HCT116 (cell line): ENCODE measurements around the gene SLA2.

Experiments
- CEBPB ChIP-seq: IDR thresholded peaks from 2 replicates; pipeline ENCODE4 v1.6.1; 2012; ENCODE audit warnings: low read depth
- TF ChIP-seq, protein P1 (sequence below), 3 experiments: fragments of 200-600 bp in 1 of 3; sonication (generic) in 1 of 3; IDR thresholded peaks in 2 of 3; conservative IDR thresholded peaks in 1 of 3; 2 replicates each; pipeline ENCODE4 v1.5.1; 2012 to 2017; ENCODE audit warnings: low read depth in 2 of 3, low read length in 2 of 3, antibody characterized with exemption in 1 of 3, borderline replicate concordance in 1 of 3, control low read depth in 1 of 3, mild to moderate bottlenecking in 1 of 3, mixed read lengths in 1 of 3, mixed run types in 1 of 3, moderate library complexity in 1 of 3; ENCODE audit not compliant: insufficient read depth in 1 of 3

- TF ChIP-seq, protein P1, sequence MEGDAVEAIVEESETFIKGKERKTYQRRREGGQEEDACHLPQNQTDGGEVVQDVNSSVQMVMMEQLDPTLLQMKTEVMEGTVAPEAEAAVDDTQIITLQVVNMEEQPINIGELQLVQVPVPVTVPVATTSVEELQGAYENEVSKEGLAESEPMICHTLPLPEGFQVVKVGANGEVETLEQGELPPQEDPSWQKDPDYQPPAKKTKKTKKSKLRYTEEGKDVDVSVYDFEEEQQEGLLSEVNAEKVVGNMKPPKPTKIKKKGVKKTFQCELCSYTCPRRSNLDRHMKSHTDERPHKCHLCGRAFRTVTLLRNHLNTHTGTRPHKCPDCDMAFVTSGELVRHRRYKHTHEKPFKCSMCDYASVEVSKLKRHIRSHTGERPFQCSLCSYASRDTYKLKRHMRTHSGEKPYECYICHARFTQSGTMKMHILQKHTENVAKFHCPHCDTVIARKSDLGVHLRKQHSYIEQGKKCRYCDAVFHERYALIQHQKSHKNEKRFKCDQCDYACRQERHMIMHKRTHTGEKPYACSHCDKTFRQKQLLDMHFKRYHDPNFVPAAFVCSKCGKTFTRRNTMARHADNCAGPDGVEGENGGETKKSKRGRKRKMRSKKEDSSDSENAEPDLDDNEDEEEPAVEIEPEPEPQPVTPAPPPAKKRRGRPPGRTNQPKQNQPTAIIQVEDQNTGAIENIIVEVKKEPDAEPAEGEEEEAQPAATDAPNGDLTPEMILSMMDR (IDR thresholded peaks at IDR 0.05 in 2 of 3, conservative IDR thresholded peaks at IDR 0.05 in 1 of 3; ENCODE audit: borderline replicate concordance in 1 of 3, insufficient read depth in 1 of 3, low read depth in 2 of 3, low read length in 2 of 3), result no peak
- TF ChIP-seq CEBPB, result no peak
Measured at GRCh38 chr20:36614781-36615557, 31.0 kb downstream of the SLA2 start.
